ENCODE data around the gene VPS51.

VPS51 gene

DNA sequence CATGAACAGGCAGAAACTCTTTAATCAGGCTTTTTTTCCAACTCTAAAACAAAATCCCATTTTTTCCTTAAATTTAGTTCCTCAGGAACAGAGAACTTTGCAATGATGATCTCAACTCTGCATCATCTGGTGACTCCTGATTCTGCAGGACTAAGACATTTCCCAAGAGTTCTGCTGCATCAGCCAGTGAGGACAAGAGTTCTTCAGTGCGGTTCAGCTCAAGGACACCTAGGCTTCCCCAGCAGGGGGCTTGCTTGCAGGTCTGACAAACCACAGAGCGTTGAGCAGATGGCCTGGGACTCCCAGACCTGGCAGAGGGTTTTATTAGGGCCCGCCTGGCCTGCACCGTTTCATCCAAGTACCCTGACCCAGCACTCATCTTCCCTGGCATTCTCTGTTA is 18.6 kb upstream of the VPS51 start:
- no peak for DNase-seq

DNA sequence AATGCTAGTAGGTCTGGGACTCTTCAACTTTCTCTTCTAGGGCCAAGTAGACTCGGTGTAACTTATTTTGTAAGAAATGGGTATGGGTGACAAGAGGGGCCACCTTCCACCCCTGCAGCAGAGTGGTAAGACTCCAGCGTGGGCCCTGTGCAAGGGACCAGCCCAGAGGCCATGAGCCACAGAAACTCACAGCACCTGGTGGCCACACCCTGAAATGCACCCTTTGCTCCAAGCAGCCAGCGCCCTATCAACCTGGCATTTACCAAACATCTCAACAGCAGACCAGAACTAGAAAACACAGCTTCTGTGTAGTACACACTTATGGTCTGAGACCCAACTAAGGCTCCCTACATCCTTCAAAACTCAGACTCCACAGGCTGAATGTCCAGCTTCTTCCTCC is 17.9 kb upstream of the VPS51 start:
- peak; percentile 82 for DNase-seq

DNA sequence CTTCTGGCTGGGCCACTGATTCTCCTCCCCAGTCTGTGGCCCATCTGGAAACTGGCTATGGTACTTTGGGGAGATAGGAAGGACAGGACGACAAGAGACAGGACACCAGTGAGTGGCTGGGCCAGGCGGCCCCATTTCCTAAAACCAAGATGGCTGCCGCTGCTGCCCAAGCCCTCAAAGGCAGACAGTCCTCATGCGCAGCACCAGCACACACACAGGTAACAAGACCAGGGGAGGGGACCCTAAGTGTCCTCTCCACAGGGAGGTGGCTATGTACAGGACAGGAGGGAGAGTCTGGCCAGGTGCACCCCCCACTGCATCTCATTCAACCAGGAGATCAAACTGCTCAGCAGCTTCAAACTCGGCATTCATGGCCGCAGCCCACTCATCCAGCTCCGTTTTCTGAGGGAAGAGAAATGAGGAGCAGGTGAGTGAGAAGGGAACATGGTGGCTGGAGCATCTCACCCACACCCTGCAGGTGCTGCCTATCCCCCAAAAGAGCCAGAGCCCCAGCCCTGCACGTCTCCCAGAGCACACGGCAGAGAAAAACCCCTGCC is 17.1 kb upstream of the VPS51 start:
- no peak for DNase-seq

DNA sequence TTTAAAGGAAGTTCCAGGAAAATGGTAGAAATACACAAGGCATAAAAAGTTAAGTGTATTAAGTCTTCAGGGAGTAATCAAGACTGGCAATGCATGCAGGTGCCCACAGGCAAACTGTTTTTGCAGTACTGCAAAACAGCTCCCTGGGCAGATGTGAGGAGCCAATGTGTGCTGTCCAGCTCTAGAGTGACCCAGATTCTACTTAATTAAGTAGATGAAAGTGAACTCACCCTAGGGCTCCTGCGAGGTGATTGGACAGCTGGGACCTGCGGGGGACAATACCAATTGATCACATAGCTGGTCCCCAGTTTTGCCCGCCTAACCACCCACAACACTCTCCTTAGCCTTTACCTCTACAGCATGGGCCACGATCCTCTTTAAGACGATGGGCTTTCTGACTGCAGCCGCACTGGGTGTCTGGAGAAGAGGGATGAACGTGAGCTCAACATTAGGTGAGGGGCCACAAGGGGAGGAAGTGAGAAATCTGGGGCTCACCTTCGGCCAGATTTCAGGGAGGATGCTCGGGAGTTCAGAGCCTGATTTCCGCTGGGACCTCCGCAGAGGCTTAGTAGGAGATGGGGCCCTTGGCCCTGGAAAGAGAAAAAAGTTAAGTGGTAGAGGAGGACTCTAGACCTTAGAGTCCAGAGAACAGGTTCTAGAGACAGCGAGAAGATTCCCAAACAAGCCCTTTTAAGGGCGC is 12.7 kb upstream of the VPS51 start:
- no peak for DNase-seq

DNA sequence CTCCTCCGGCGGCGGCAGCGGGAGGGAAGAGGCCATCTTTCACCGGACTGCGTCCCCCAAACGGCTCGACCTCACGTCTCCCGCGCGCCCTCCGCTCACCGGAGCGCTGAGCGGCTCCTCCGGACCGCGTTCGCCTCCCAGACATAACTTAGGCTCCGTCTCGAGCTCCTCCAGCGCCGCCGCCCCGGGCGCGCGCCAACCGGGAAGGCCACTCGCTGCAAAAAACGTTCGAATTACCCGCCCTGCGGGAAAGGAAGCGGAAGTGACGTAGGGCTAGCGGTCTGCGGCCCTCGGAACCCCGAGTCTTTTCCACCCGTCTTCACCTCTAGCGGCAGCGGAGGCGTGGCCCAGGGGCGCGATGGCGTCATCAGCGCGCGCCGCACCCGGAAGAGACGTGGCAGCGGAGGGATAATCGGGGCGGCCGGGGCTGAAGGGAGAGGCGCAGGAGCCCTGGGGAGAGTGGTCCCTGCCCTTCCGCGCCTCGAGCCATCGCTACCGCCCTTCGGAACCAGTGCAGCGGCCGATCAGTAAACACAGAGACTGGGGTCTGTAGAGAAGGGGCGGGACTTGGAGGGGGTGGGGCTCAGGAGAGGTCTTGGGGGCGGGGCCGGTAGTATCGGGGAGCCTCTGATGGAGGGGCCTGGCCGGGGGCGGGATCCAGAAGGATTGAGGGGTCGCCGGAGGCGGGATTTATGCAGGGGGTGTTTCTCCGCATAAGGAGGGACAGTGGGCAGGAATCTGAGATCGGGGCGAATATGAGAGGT is 12.0 kb upstream of the VPS51 start, which contains the start of the genes CDCA5 and ZFPL1:
Gene CDCA5 (minus strand): TSS at position 207 of the 764 bp plus-strand sequence. CDS start 62 bp downstream, at position 145.
Gene ZFPL1 (plus strand): TSS at position 389 of the 764 bp plus-strand sequence. CDS start 477 bp downstream, outside the sequence.
- peak; percentile 97 for DNase-seq

DNA sequence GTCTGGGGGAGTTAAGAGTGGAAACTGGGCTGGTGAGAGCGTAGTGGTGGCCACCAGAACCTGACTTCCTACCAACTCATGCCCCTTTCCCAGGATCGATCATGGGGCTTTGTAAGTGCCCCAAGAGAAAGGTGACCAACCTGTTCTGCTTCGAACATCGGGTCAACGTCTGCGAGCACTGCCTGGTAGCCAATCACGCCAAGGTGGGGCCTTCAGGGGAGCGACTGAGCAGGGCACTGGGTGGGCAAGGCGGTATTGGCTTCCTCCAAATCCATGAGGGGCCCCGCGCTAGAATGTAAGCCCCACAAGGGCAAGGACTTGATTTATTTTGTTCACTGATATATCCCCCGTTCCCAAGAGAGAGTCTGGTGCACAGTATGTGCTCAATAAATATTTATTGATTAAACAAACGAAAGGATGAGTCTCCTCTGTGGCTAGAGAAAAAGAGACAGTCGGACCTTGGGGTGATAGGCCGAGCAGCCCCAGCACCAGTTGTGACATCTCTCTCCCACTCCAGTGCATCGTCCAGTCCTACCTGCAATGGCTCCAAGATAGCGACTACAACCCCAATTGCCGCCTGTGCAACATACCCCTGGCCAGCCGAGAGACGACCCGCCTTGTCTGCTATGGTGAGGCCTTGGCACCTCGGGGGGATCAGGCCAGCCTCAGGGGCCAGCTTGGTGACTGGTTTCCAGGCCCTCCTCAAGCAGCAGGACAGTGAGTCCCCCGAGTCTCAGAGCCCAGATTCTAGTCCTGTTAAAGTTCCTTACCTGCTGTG is 11.2 kb upstream of the VPS51 start:
- DNase-seq: no peak

DNA sequence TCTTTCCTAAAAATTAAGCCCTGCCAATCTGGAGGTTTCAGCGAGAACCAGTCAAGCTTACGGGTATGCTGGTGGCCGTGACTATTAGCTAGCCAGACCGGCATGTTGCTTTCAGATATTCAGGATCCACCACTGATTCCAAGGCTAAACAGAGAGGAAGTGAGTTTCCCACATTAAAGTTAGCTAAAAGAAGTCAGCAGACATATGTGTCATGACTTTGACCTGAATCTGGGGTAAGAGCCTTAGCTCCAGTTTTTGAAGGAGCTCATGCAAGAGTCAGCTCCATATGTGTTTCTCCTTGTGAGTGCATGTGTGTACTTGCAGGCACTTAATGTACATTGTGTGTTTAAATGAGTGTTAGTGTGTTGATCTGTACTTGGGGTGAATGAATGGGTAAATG is 10.6 kb upstream of the VPS51 start:
- no peak for DNase-seq

DNA sequence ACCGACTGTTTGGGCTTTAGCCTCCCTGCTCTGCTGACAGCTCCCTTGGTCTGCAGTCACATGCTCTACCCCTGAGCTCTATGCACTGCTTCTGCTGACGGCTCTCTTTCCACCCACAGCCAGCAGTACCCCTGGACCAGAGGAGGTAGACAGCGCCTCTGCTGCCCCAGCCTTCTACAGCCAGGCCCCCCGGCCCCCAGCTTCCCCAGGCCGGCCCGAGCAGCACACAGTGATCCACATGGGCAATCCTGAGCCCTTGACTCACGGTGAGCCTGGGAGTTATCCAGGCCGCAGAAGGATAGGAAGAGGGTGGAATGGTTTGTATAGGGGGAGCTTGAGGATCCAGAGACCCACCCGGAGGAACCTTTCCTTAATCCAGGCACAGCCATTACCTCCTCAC is 9.2 kb upstream of the VPS51 start:
- no peak for DNase-seq

DNA sequence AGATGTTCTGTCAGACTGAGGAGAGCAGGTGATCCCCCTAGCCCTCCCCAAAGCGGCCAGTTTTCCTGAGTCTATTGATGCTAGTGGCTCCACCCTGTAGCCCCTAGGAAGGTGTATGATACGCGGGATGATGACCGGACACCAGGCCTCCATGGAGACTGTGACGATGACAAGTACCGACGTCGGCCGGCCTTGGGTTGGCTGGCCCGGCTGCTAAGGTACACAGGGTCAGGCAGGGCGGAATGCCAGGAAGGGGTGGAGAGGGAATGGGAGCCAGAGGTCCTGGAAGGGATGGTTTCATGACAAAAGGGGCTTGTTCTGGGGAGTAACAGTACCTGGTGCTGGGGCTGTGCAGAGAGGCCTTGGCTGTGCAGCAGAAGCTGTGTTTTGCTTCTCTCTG is 8.8 kb upstream of the VPS51 start:
- DNase-seq: no peak

DNA sequence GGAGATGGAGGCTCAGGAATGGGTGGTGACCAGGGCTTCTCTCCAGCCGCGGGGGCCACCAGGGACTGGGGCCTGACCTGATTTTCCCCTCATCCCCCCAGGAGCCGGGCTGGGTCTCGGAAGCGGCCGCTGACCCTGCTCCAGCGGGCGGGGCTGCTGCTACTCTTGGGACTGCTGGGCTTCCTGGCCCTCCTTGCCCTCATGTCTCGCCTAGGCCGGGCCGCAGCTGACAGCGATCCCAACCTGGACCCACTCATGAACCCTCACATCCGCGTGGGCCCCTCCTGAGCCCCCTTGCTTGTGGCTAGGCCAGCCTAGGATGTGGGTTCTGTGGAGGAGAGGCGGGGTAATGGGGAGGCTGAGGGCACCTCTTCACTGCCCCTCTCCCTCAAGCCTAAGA is 8.2 kb upstream of the VPS51 start:
- no peak for DNase-seq

DNA sequence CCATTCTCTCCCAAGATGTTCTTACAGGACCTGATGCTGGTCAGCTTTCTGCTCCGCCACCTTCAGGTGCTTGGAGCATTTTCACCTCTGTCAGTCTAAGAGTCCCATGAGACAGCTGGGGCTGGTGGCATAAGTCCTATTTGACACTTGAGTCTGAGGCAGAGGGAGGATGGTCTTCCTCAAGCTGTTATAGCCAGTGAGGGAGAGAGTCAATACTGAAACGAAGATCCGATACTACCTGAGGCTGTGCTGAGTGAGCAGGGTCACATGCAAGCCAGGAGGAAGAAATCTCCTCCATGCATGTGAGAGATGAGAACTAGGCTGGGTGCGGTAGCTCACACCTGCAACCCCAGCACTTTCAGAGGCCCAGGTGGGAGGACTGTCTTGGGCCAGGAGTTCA is 6.4 kb upstream of the VPS51 start:
- DNase-seq: no peak

DNA sequence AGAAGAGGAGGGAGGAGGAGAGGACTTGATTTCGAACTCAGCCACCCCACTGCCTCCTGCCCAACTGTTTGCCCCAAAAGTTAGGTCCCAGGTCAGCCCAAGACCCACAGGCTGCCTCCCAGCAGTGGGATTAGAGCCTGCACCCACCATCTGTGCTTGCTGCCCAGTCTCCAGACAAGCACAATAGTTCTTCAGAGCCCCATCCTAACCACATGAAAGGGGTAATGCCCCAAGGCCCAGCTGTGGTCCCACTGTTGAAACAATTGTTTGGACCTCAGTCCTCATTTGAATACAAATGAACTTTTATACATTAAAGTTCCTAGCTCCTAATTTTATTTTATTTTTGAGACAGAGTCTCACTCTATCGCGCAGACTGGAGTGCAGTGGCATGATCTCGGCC is 5.4 kb upstream of the VPS51 start:
- DNase-seq: no peak

DNA sequence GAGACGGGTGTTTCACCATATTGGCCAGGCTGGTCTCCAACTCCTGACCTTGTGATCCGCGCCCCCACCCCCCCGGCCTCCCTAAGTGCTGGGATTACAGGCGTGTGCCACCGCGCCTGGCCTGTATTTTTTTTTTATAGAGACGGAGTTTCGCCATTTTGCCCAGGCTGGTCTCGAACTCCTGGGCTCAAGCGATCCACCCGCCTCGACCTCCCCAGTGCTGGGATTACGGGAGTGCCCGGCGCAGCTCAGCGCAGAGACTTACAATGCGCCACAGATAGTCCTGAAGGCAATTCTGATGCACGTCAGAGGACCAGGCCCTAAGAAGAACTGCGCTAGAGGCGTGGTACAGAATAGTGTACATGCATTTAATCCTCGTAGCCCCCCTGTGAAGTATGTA is 587 bp upstream of the VPS51 start:
- DNase-seq: no peak

DNA sequence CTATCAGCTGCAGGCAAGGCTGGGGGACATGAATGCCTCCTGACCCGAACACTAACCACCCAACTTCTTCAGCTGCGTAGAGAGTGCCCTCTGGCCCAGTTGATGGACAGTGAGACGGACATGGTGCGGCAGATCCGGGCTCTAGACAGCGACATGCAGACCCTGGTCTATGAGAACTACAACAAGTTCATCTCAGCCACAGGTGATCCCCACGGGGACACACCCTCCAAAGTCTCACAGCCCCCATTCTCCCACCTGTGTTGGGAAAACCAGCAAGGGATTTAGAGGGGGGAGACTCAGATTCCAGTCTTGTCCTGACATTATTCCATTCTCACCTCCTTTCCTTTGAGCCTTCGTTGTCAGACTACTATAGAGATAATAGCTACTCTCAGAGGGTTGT is 912 bp downstream of the VPS51 start:
- DNase-seq: no peak

DNA sequence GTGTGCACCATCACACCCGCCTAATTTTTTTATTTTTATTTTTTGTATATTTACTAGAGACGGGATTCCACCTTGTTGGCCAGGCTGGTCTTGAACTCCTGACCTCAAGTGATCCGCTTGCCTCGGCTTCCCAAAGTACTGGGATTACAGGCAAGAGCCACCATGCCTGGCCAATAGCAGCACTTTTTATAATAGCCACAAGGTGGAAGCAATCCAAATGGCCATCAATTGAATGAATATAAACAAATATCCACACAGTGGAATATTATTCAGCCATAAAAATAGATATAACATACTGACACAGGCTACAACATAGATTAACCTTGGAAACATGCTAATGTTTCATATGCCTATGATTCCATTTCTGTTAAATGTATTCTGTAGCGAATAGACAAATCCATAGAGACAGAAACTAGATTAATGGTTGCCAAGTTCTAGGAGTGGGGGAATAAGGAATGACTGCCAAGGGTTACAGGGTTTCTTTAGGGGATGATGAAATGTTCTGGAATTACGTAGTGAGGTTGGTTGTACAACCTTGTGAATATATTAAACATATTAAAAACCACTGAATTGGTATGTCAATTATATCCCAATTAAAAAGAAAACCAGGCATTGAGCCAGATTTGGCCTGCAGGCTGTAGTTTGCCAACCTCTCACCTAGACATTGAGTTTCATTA is 4.8 kb downstream of the VPS51 start:
- no peak for DNase-seq

DNA sequence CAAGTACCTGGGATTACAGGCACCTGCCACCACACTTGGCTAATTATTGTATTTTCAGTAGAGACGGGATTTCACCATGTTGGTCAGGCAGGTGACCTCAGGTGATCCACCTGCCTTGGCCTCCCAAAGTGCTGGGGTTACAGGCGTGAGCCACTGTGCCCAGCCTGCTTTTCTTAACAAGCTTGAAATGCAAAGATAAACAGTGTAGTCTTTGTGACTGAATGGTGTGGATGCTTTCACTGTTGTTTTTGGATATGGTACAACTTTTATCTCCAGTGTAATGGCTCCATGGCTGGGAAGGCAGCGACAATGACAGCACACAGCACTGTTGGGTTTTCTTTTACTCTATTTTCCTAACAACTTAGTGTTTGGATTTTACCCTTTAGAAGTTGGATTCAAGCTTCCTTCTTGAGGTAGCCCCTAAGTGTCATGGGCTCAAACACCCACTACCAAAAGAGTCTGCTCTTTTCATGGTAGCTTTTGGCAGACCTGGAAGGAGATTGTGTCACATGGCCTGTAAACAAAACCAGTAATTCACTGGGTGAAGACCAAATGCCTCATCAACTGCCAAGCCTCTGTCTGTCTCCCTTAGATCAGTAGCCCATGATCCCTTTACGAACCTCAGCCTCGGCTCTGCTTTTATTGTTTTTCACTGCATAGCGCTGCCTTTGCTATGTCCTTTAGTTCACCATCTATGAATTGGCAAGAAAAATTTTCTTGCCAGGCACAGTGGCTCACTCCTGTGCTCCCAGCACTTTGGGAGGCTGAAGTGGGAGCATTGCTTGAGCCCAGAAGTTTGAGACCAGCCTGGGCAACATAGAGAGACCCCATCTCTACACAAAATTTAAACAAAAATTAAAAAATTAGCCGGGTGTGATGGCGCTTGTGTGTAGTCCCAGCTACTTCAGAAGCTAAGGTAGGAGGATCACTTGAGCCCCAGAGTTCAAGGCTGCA is 6.4 kb downstream of the VPS51 start:
- DNase-seq: no peak

DNA sequence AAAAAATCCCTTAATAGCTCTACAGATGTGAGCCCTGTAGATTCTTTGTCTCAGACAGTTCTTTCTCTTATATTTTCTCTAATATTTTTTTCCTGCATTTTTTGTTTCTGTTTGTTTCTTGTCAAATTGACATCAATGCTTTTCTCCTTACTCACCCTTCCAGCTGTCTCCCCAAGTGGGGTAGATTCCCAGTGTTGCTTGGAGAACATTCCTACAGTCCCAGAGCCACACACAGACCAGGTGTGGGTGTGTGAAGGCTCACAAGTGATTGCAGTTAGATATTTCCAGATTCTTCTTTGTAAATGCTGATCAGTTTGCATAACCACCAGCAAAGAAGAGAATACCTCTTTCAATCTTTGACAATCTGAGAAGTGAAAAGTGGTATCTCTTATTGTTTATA is 7.5 kb downstream of the VPS51 start:
- no peak for DNase-seq

DNA sequence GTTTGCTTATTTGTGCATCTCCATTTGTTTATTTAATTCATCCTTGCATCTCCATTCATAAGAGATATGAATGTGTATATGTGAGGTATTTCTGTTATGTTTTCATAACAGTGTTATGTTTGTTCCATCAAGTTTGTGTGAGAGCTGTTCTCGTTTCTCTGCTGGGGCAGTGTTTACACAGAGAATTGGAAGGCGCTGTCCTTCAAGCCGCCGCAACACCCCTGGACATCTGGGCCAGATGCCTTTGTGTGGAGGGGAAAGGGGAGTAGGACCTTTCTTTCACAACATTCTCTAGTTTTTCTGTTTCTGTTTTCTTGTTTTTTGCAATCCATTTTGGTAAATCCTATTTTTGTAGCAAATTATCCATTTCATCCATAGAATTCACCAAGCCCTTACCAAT is 8.6 kb downstream of the VPS51 start:
- no peak for DNase-seq

DNA sequence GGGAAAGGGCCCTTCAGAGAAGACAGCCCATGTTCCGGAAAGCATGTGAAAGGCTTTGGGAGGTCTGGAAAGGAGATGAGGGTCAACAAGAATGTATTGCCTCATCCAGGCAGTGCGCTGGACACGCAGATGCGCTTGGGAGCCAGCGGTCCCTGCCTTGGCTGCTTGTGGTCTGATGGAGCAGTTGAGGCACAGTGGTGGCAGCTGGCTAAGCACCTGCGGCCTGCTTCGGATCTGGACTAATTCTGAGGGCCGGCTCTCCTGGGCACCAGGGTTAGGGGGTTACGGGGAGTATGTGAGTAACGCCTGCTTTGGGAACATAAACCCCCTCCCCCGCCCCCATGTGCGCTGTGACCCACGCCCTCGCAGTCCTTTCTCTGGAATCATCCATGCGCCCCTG is 11.1 kb downstream of the VPS51 start:
- no peak for DNase-seq

DNA sequence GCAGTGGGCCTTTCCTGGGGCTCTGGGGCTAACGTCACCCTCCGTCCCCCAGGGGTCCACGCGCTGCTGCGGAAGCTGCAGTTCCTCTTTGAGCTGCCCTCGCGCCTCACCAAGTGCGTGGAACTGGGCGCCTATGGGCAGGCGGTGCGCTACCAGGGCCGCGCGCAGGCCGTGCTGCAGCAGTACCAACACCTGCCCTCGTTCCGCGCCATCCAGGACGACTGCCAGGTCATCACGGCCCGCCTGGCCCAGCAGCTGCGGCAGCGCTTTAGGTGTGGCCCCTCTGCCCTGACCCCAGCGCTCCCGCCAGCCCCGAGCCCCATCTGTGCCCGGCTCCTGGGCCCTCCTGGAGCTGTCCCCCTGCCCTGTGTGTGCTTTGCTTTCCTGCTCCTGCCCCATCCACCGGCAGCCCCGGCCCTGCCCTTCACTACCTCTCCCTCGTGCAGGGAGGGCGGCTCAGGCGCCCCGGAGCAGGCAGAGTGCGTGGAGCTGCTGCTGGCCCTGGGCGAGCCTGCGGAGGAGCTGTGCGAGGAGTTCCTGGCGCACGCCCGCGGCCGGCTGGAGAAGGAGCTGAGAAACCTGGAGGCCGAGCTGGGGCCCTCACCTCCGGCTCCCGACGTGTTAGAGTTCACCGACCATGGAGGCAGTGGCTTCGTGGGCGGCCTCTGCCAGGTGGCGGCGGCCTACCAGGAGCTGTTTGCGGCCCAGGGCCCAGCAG is 11.9 kb downstream of the VPS51 start:
- DNase-seq: no peak
